ENCODE measurements around the gene HPGDS.
"Not testable (repeated sequence)": the region's sequence is repeated elsewhere in the genome, so short reads cannot be mapped to it uniquely, and the experiment has no call there.

The HPGDS gene

DNA sequence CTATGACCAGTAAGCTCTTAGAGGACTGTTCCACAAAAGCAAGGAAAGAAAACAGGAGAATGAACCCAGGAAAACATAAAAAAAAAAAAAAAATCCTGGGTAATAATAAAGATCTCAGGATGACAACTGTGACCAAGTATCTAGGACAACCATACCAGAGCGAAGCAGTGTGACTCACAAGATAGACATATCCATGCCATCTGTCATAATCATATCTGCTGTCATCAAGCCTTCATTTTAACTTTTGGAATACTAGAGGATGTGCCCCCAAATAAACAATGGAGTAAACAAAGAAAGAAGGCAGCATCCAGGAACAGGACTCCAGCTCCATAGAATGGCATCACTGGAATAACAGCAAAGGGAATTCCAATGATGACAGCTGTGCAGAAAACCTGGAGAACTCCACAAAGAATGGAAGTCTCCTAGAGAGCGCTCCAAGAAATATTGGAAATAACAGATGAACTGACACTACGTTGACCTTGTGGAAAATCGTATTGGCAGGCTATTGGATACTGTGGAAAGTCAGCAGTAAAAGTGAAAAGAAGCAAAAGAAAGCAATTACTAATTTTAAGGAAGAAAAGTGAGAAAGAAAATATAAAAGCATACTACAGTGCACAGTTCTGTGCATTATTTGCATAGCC, 35.3 kb downstream of the HPGDS start:
- no peak for DNase-seq

DNA sequence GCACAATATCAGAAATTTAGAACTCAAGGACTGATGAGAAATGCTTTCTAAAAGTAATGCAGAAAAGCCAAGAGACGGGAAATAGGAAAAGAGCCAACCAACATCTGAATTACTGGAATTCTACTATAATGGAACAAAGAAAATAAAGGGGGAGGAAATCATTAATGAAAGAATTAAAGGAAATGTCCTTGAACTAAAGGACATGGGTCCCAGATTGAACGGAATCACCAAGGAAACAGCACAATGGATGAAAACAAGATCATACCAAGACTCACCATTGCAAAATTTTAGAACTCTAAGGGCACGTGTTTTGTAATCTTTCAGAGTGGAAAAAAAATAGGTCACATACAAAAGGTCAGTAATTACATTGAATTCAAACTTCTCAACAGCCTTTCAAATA, 35.9 kb downstream of the HPGDS start:
- DNase-seq = no peak

GRCh38 chr4:94305466-94306225, 37.0 kb downstream of the HPGDS start:
- peak; percentile 50 for DNase-seq

DNA sequence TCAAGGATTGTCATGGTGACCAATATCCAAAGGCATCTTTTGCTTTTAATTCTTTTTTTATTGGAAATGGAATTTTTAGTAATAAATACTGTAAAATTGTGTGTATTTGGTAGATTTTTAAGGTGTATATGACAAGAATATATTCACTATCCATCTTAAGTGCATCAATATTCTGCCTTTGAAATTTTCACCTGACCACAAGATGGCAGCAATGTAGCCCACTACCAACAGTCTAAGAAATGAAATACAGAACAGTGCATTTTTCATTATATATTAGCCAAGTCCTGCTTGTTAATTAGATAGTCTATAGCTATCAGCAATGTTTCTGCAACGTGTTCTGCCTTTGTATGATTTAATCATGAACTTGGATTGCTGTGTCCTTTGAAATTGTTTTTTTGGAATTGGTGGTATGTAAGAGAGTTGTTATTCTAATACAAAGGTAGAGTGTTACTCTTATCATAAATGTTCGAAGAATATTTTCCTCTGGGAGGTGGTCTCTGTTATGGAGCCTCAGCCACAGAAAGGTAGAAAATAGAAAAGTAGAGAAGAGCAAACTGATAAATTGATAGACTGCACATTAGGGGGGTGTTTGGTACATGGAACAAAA, 38.2 kb downstream of the HPGDS start:
- DNase-seq = no peak

- no peak for DNase-seq
These were observed 40.4 kb downstream of the HPGDS start for GRCh38 chr4:94302191-94302590.

- no peak for DNase-seq
These were observed 43.8 kb downstream of the HPGDS start for GRCh38 chr4:94298725-94299252.

GRCh38 chr4:94295473-94295872, 47.2 kb downstream of the HPGDS start:
- DNase-seq = not testable (repeated sequence)

GRCh38 chr4:94293981-94294380, 48.7 kb downstream of the HPGDS start:
- DNase-seq = not testable (repeated sequence)

DNA sequence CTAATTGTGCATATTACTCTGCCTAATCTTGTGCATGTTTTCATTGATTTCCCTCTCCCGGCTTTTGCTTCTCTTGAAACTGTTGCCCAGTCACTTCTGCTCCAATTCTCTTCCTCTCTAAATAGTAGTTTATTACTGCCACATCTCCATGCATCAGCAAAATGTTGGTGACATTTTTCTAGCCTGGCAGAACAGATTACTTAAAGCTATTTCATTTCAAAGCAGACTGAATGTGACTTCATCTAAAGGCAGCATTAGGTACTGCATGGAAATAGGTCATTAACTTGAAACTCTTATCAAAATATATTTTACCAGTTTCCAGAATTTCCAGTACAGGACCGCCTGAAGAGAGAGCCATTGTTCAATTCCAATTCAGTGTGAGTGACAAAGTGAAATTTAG, 52.4 kb downstream of the HPGDS start:
- DNase-seq = no peak

- no peak for DNase-seq
These were observed 57.0 kb downstream of the HPGDS start for GRCh38 chr4:94285666-94286065.

GRCh38 chr4:94284889-94285288, 57.7 kb downstream of the HPGDS start:
- no peak for DNase-seq

- DNase-seq = no peak
These were observed 63.9 kb downstream of the HPGDS start for GRCh38 chr4:94278781-94279180.

- no peak for DNase-seq
These were observed 65.1 kb downstream of the HPGDS start for GRCh38 chr4:94277534-94277933.

GRCh38 chr4:94276204-94276603, 66.4 kb downstream of the HPGDS start:
- DNase-seq = no peak

DNA sequence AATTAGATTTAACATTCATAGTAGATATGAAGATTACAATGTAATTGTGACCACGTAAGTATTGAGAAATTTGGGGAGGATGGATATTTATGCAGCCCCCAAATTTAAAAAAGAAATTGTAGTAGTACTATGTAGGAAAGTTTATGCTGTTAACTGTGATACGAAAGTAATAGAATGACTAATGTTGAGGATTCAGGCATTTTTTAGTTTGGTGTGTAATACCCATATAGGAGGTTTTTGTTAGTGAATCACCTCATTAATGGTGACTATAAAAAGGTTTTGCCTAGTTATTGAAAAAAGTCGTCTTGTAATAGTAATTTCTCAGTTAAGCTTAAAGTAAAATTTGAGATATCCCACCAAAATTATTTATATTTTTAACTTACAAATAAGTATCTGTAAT, 67.7 kb downstream of the HPGDS start:
- no peak for DNase-seq

- no peak for DNase-seq
These were observed 71.4 kb downstream of the HPGDS start for GRCh38 chr4:94271248-94271647.

DNA sequence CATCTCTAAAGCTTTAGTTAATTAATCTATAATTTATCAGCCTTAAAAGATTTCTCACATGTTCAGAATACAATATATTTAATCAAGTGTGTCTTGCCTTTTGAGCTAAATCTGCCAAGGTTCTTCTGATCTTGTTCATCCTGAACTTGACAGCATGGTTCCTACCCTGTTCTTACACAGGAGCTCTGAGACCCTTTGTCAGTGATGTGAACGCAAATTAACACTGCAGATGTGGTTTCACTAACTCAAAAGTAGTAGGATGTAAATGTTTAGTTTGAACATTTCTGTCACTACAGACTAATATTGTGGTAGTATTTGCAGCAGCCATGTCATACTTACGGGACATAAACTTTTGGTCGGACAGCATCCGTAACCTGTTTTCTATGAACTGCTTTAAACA, 75.6 kb downstream of the HPGDS start:
- no peak for DNase-seq

DNA sequence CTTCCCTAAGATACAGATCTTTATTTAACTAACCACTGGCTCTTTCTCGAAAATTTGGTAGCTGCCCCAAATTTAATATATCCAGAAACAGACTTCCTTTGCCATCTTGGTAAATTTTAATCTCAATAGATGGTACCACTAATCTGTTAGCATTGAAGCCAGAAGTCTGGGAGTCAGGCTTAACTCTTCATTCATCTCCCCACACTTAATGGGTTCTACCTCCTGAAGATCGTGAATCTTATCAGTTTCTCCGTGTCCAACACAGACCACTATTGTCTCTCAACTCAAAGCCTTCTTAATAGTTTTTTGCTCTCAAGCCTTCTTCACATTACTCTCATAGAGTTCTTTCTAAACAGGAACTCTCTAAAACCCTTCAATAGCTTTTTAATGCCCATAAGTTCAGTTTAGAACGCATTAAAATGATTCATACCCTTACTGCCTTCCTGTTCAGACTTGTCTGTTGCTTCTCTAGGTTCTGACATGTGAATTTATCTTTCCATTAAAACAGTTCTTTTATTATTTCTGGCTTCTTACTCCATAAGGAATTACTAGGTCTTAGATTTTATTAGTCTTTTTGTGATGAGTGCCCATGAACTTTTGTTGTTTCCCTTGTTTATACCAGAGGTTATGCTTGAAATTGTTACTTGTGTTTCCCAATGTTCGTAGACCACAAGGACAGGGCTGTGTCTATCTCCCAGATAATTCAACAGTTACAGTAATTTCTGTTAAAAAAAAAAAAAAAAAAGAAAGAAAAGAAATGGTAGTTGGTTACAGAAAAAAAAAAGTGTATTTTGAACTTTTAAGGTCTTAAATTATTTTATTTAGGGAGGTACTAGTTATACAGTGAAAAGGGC, 80.2 kb downstream of the HPGDS start:
- no peak for DNase-seq

DNA sequence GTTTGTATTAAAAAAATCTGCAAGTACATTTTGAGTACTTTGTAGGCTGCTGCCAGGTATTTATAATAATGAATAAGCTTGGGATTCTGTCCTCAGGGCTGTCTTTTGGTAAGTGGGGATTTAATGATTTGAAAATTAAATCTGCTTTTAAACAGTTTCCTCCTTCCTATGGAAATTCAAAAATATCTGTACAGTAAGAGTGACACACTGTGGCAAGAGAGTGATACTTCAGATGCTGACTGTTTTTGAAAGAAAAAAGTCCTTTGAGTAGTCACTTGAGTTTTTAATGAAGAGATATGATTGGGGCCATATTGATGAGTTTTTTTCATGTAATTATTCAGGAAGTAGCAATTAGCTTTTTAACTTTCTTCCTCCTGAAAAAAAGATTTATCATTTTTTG, 85.8 kb downstream of the HPGDS start:
- no peak for DNase-seq

DNA sequence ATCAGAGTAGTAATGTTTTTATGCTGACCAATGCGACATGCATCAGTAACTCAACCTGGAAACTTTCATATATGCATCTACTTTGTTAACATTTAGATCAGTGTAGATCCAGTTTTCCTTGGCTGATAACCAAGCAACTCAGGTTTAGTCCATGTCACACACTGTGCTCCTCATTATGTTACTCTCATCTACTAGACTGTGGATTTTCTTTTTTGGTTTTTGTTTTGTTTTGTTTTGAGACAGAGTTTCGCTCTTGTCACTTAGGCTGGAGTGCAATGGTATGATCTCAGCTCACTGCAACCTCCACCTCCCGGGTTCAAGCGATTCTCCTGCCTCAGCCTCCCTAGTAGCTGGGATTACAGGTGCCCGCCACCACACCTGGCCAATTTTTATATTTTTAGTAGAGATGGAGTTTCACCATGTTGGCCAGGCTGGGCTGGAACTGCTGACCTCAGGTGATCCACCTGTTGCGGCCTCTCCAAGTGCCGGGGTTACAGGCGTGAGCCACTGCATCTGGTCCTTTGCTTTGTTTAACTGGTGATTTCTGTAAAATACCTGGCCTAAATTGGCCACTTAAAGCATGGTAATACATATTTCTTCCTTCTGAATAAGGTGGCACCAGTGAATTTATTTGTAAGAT, 86.4 kb downstream of the HPGDS start:
- DNase-seq = no peak

DNA sequence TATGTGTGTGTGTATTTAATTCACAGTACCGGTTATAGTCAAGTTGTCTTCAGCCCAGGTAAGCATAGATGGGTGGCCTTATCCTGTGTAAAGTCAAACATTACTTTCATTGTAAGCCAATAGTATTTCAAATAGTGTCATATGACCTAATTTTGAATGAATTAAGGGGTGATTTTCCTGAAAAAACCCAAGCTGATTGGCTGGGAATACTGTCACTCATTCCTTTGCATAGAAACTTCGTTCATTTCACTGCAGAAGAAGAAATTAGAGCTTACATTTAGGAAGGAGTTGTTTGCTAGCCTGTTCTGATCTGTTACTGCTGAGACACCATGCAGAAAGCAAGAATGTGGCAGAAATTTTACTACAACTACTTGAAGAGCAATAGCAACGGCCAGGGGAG, 89.6 kb downstream of the HPGDS start:
- no peak for DNase-seq

DNA sequence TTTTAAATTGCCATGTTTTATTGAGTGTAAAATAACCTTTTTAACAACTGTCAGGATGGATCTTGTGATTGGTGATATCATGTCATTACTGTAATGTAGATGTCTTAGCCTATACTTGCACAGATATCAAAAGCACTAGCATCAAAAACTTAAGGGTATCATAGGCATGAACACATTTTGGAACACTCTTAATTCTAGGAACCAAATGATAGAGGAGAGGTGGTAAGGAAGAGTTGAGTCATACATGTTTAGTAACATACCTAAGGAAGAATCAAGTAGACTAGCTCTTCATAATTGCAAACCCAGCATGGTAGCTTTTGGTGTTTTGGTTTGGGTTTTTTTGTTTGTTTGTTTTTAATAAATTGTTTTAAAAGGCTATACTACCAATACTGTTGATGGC, 91.5 kb downstream of the HPGDS start:
- DNase-seq = no peak
